ENCODE measurements around the gene PDHX.

GRCh38 chr11:34904421-34904955 is 11.9 kb upstream of the PDHX start:
- TF ChIP-seq CTCF (IDR thresholded peaks at IDR 0.05) (no peak), POLR2AphosphoS5 (IDR thresholded peaks at IDR 0.05) (no peak), POLR2A (IDR thresholded peaks at IDR 0.05) (no peak)

Measured in gastroesophageal sphincter (tissue), 3 donors.